Amniotic stem cell (primary cell): ENCODE measurements around the gene CEACAM18.
"Not testable (repeated sequence)": the region's sequence is repeated elsewhere in the genome, so short reads cannot be mapped to it uniquely, and the experiment has no call there.

ENCODE experiments used
- DNase-seq: peaks from one replicate; lab custom pipeline; 2025; lab: John Stamatoyannopoulos, UW

The CEACAM18 gene

DNA sequence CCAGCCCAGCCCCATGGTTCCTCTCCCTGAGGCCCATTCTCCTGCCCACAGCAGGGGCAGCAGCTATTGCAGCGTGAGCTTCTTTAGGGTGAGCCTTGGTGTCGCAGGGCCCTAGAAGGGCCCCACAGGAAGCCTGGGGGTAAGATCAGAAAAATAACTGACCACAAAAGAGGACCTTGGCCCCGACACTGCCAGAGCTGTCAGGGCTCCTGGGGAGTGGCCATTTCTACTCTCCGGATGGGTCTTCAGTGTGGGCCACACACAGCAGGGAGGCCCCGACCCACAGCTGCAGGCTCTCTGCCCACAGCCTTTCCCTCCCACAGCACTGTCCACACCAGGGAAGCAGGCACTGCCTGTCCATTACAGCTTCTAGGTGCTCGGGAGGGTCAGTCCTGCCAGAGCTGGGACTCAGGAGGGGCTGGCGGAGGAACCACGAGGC is 16.6 kb upstream of the CEACAM18 start:
- DNase-seq, result no peak

DNA sequence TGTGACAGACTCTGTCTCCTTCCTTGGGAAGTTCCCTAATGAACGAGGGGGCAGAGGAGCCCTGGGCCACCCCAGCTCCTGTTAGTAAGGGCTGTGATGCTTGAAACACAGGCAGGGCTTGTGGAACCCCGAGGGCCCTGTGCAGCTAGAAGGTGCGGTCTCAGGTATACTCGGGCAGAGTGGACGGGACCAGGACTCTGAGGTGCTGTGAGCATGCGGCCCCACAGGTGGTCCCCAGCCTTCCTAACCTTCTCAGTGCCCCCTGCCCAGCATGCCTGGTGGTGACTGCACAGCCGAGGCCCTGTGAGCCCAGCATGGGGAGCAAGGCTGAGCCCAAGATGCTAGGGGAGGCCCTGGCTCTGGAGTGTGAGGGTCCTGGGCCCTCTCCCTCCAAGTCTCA is 16.1 kb upstream of the CEACAM18 start:
- no peak for DNase-seq

DNA sequence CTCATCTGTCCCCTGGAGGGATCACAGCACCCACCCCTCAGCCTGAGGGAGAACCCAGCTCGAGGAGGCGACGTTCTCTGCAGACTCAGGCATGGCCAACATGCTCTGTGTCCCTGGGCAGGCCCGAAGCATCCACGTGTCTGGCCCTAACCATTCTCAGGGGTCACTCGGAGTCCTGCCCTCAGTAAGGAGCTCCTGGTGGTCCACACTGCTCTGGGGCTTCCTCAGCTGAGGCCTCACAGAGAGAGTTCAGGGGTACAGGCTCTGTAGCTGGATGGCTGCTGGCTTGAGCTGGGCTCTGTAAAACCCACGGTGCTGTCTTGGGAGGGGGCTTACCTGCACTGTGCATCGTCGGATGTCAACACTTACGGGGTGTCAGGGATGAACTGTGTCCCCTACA is 15.7 kb upstream of the CEACAM18 start:
- no peak for DNase-seq

DNA sequence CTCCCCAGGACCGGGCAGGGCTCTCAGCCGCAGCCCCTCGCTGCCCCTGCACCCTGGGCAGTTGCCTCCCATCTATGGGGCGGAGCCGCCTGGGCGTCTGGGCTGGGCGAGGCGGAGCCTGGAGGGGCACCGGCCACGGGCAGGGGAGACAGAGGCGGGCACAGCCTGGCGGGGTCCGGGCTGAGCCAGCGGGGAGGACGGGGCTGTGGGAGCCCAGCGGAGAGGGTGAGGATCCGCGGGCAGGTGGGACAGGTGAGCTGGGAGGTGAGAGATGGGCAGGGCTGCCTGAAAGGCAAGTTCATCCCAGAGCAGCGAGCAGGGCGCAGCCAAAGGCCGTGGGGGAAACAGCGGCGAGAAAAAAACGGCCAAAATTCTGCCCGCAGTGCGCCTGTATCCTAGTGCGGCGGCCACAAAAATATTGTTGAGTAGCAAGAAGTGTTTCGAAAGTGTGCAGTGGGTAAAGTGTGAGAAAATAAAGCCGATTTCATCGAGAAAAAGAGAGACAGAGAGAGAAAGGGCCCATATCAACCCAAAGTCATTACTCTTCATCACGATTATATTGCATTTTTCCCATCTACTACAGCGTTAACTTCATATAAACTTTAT is 14.3 kb upstream of the CEACAM18 start:
- DNase-seq, result not testable (repeated sequence)

DNA sequence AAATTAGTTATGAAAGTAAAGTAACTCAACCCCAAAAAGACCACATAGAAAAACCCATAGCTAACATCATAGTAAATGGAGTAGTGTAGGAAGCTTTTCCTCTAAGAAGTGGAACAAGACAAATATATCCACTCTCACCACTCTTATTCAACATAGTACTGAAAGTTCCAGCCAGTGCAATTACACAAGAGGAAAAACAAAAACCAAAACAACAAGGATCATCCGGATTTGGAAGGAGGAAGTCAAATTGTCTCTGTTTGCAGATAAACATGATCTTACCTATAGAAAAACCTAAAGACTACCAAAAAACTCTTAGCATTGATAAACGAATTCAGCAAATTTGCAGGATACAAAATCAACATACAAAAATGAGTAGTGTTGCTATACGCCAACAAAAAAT is 11.6 kb upstream of the CEACAM18 start:
- DNase-seq, result no peak

DNA sequence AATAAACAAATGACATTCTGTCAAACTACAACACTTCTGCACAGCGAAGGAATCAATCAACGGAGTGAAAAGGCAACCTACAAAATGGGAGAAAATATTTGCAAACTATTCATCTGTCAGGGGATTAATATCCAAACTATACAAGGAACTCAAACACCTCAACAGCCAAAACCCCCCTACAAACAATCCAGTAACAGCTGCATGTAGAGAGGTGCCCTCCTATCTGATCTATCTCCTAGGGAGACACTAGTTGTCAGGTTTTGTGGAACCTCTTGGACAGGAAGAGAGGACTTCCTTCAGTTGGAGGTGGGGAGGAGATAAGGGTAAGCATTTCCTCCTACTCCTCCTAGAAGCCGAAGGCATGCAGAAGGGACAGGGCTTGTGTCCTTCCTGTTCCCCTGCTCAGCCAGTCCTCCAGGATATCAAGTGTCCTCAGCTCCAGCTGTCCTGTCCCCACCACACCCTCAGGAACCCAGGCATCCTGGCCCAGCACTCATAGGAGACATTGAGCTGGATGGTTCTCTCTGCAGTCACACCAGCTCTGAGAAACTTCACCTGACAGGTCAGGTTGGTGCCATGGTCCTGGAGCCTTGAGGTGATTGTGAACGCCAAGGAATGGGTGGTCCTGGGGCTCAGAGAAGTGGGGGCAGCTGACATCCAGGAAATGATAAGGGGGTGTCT is 10.3 kb upstream of the CEACAM18 start:
- no peak for DNase-seq

DNA sequence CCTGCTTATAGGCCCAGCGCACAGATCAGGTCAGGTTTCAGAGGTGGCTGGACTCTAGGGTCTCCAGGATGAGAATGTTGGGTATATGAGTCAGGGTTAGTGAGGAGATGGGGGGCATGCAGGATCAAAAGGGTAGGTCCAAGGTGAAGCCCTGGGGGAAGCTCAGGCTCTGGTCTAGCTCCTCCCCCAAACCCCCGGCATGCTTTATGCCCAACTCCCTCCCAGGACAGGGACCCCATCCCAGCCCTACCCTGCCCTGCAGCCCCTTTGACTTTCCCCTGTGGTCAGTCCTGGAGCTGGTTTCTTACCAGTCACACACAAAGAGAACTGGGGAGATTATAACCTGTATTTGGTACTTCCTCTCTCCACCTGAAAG is 9.8 kb upstream of the CEACAM18 start:
- no peak for DNase-seq

DNA sequence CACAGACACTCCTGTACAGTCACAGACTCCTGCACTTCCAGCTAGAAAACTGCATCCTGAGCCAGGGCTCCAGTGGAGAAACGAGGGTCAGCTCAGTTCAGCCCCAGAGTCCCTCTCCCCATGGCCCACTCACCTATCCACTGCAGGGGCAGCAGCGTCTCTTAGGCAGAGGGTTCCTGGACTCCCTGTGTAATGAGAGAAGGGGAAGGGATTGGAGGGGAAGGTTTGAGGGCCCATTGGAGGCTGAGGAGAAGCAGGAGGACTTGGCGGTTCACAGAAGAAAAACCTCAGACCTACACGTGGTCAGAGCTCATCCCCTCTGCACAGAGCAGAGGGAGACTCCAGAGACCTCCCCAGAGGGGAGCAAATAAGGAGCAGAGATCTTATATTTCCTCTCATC is 9.2 kb upstream of the CEACAM18 start:
- no peak for DNase-seq

DNA sequence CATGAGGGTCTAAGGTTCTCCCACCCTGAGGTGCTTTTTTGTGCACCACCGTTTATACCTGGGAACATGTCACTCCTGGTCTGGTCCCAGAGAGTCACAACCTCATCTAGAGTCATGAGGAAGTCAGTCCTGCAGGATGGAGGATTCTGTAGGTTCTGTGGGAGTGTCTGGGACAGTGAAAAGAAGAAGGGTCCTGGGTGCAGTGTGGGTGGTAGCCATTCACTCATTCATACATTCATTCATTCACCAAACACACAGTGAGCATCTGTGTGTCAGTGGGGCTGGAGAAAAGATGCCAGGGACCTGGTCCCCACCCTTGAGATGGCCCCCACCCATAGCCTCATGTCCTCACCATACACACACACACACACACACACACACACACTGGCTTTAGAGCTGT is 8.7 kb upstream of the CEACAM18 start:
- DNase-seq, result no peak

DNA sequence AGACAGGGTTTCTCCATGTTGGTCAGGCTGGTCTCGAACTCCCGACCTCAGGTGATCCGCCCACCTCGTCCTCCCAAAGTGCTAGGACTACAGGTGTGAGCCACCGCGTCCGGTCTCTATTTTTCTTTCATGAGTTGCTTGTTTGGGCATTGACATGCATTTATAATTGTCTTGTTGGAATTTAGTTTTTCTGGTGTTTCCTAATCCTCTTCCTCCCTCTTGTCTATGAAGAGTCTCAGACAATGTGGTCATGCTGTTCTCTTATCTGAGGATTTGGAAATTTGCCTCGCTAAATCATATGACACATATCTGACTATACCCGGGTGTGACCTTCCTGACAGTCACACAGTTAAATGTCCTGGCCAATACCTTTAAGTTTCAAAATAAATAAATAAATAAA is 7.4 kb upstream of the CEACAM18 start:
- DNase-seq, result no peak

DNA sequence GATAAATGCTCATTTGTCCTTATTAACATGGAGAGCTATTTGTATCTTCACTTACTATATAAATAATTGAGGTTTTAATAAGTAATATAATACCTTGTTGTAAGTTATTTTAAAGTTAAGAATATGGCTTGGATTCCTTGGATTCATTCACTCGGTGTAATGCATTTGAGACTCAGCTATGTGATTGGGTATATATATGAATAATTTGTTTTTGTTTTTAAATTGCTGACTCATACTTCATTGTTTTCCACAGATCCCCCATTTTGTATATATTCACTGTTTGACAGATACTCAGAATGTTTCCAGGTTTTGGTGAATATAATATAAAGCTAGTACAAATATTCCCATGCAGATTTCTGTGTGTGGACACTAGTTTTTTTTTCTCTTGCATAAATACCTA is 6.8 kb upstream of the CEACAM18 start:
- DNase-seq, result no peak

DNA sequence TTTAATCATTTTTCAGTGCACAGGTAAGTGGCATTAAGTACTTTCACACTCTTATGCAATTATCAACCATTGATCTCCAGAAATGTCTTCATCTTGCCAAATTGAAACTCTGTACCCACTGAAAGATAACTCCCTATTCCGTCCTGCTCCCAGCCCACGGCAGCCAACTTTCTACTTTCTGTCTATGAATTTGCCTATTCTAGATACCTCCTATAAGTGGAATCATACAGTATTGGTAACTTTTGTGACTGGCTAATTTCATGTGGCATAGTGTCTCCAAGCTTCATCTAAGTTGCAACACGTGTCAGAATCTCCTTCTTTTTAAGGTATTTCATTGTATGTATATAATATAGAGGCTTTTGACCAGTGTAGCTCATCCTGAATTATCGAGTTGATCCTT is 5.7 kb upstream of the CEACAM18 start:
- DNase-seq, result no peak

DNA sequence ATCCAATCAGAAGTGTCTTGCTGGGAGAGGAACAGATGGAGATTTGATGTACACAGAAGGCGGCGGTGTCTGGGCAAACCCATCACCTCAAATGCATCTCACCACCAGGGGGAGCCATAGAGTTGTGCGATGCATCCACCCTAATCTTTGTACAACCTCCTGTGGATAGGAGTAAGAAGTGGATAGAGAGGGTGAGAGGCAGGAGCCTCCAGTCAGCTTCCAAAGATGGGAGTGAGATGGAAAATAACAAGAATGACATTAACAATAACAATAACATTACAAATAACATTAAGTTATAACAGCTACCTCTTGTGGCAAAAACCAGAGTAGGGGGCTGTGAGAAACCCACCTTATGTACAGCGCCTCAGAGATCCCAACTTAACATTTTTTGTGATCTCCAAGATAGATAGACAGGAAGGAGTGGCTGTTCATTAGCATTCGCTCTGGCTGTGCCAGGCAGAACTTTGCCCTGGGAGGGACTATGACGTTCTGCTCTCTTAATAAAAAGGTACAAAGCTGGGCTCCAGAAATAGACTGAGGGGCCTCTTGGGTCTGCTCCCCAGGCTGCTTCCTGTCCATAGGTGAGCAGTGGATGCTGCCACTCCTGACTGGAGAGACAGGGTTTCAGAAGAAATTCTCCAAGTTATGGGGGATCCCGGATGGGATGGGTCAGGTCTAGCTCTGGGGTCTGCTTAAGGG is 5.2 kb upstream of the CEACAM18 start:
- peak; percentile 59 for DNase-seq

DNA sequence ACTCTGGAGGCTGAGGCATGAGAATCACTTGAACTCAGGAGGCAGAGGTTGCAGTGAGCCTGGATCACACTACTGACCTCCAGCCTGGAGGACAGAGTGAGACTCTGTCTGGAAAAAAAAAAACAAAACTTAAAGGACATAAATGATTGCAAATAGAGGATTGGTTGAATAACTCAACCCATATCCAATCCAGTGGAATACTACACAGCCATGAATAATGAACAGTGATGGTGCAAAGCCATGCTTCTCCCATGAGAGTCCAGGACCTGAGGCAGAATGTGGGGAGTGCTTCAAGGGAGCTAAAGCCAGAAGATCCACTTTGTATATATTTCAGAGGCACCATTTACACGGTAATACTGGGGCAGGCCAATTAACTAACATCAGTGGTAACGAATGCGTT is 2.2 kb upstream of the CEACAM18 start:
- no peak for DNase-seq

DNA sequence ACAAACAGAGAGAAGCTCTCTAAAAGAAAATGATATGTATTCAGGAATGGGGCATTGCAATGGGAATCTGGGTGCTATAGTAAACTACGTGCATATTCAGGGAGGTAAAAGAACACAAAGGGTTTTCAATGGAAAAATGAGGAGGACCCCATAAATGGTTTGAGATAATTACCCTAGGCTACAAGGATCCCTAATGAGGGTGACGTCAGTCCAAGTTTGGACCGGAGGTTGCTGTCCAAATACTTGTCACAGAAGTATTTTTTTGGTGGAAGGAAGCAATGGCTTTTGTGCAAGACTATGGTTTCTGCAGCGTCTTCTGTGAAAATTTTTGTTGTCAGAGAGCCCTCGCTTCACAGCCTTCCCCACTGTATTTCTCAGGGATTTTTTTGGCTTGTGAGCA is 995 bp upstream of the CEACAM18 start:
- DNase-seq, result no peak

DNA sequence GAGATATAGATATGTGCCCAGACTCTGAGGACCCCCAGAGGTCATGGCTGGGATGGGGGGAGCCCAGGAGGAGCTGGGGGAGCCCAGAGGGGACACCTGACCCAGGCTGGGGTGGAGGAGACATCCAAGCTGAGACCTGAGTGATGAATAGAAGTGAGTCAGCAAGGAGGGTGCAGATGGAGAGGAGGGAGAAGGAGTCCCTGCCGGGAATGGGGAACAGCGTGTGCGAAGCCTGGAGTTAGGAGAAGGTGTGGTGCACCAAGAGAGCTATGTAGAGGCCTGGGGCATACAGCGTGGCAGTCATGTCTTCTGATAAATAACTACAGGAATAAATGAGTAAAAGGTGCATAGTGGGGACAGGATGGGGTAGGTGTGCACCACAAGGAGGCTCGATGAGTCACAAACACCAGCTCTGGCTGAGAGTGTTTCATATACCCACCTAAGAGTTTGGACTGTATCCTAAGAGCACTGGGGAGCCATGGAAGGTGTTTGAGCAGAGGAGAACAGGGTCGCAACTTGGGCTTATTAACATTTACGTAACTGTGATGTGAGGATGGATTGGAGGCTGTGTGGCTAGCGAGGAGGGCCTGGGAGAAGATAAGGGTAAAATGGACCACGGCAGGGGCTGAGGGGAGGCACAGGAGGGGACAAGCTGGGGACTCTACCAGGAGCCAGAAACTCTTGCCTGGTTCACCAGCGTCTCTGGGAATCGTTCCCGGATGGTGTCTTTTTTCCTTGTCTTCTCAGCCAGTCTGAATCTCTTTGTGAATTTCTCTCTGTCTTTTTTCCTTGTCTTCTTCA is 1.4 kb downstream of the CEACAM18 start:
- no peak for DNase-seq

DNA sequence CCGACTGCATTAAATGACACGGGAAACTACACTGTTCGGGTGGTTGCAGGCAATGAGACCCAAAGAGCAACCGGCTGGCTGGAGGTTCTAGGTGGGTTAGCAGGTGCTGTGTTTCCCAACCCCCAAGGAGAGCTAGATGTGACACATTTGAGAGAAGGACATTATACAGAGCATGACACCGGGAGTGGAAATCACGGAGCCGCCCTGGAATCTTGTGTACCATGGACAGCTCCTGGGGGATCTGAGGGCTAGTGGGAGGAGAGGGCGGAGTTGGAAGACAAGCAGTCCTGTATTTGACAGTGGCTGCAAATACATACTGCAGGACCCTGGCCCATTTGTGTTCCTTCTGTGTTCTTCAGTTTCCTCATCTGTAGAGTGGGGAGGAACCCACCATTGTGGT is 2.3 kb downstream of the CEACAM18 start:
- DNase-seq, result no peak

DNA sequence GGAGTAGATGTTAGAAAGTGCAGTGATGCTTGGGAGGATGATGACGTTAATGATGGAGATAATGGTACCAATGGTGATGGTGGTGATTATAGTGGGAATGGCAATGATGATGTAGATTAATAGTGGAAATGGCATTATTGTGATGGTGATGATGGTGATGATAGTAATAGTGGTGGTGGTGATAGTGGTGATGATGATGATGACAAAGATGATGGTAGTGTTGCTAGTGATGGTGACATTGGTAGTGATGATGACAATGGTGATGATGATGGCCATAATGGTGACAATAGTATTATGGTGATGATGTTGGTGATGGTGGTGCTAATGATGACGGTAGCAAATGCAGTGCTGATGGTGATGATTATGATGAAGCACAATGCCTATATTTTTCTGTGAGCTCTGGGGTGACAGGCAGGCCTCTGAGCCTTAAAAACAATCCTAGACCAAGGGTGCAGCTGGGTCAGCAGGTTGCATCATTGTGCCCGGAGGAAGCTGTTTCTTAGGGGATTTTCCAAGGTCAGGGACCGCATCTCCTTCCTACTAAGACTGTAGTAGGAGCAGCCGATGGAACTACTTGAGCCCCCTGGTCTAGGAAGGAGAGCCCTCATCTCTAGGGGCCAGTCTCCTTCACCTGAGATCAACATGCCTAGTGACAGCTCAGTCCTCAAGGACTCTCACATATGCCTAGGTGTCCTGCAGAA is 7.8 kb downstream of the CEACAM18 start:
- no peak for DNase-seq

DNA sequence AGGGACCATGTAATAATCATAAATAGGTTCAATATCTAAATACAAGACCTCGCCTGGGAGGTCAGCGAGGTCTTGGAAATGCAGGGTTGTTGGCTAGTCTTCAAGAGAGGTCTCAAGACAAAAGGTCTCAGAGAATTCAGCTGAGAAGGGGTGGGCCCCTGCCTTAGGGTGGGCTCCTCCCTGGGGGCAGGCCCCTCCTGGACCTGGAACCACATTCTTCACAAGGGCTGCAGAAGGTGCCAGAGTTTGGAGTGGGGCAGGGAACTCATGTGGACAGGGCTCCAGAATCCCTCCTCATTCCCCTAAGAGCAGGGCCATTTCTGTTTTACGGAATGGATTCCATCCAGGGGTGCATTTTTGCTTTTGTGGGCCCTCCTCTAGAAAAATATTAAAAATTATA is 10.2 kb downstream of the CEACAM18 start:
- DNase-seq, result no peak

DNA sequence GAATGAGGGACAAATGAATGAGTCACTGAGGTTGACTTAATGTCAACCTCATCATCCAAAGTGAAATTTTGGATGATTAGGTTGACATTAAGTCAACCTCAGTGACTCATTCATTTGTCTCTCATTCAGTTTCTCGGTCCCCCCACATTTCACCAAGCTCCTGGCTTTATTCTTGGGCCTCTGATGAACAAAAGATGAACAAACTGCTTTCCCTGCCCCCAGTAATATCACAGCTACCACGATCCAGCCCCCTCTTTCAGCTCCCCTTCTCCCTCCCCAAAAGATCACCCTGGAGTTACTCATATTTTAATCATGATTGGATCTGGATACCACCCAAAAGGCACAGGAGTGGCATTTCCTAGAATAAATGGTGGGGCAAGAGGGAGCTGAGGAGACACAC is 10.8 kb downstream of the CEACAM18 start:
- no peak for DNase-seq

DNA sequence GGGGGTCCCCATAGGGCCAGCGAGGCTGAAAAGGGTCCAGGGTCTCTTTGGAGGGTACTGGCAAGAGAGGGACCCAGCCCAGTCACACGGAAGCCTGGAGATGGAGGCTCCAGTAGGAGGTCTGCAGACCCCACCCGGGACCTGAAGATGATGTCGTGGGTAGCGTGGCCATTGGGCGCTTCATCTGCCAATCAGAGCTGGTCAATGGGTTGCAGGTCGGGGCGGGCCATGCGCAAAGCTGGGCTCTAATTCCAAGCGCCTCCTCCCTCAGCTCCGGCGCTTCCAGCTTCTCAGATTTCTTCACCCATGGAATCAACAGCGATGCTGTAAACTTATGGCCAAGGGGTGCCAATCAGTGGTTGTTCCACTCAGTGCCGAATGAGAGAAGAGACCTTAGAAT is 12.3 kb downstream of the CEACAM18 start:
- DNase-seq, result no peak

DNA sequence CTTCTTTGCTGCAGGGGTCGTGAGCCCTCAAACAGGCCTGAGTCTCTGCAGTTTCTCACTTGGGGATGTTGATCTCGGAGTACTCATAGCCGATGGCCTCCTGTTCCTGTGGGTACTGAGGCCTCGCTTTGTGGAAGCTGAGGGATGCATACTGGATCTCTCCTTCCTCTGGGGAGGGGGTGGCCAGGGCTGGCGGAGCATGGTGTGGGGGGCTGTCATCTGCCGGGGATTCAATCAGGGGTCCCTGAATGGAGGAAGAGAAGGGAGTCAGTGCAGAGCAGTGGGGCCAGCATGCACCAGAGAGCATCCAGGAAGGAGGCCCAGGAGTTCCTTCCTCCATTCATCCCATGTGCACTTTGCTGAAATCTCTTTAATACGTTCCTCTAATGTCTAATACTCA is 13.2 kb downstream of the CEACAM18 start:
- DNase-seq, result no peak
